Measurements from ENCODE around the gene ARMH3. TPM values are rescaled to one million over a fixed set of nuclear protein-coding genes. Genes with fewer than 3 reads are reported as not detected.

Gene ARMH3
- total RNA-seq, 2 donors from 2014 or later: 5.6 to 8.3 TPM

DNA sequence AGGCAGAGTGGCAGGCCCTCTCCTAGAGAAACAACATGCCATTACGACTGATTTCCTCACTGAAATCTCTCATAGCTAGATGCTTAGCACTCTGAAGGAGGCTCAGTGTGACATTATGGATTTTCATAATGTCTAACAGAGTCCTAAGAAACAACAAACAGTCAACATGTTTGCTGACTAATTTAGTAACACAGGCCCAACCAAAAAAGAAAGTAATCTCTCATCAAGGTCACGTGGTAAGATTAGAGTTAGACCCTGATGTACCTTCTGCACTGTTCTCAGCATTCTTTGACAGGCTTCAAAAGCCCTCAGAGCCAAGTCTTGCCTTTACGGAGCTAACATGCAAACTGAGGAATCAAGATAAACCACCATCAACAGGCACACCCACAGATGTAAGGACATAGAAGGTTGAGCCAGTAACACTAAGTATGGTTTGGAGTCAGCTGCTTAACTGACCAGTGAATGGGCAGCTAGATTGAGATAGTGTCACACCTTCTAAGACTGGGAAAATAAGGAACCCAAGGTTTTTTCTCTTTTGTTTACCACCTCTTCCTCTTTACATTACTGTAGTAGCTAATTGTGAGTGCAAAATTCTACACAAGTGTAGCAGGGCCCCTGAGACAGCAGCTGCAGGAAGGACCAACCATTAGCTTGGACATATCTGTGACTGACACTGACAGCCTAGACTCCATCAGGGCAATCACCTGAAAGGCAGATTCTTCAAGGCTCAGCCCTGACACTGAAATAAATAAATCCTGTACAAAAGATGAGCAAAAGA is 197.1 kb downstream of the ARMH3 start:
- Histone ChIP-seq H3K9me3 (no peaks in the 10 kb centered on the region), H3K4me1 (peaks cover 7% of the 10 kb centered on the region), H3K27me3 (no peaks in the 10 kb centered on the region), H3K27ac (no peak overlapping the region), H3K4me3 (no peak overlapping the region), H3K36me3 (replicated peaks in 1 of 2; ENCODE audit: insufficient read depth in 1 of 2, low read depth in 2 of 2) (no peaks in the 10 kb centered on the region)
- TF ChIP-seq POLR2A (IDR thresholded peaks at IDR 0.05): no peak
- TF ChIP-seq, protein P1, sequence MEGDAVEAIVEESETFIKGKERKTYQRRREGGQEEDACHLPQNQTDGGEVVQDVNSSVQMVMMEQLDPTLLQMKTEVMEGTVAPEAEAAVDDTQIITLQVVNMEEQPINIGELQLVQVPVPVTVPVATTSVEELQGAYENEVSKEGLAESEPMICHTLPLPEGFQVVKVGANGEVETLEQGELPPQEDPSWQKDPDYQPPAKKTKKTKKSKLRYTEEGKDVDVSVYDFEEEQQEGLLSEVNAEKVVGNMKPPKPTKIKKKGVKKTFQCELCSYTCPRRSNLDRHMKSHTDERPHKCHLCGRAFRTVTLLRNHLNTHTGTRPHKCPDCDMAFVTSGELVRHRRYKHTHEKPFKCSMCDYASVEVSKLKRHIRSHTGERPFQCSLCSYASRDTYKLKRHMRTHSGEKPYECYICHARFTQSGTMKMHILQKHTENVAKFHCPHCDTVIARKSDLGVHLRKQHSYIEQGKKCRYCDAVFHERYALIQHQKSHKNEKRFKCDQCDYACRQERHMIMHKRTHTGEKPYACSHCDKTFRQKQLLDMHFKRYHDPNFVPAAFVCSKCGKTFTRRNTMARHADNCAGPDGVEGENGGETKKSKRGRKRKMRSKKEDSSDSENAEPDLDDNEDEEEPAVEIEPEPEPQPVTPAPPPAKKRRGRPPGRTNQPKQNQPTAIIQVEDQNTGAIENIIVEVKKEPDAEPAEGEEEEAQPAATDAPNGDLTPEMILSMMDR (IDR thresholded peaks at IDR 0.05): no peak
- ATAC-seq (no peak), DNase-seq (no peak)
- 22 to 45% methylated on average over 3 of the region's 3 CpGs for WGBS, 2 donors
- intact Hi-C loops (cut with DNase I): no loop called here

DNA sequence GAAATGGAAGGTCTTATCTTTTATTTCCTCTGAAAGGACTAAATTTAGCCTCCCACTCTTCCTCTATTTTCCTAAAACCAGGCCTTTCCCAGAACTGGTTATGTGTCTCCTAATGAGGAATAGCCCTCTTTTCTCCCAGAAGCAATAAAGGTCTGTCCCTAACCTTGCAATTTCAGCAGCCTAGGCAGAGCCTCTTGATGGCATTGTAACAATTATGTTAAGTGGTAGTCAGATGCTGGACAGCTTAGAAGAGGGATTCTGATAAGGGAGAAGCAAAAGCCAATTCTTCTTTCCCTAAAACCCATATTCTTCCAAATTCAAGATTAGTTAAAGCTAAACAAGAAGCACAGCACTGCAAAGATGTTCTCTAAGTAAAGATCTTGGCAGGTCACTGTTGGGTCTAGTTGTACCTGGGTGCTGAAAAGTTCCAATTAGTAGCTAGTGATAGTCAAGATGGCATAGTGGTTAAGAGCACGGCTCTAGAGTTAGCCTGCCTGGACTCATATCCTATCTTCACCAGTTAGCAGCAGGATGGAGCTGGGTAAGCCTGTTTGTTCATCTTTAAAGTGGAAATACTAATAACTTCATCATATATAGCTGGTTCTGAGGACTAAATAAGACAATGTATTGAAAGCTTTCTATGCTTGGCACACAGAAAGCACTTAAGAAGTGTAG is 198.0 kb downstream of the ARMH3 start:
- no peaks in the 10 kb centered on the region for H3K9me3 ChIP-seq
- 0 to 100% methylated on average over 1 of the region's 1 CpG for WGBS, 2 donors
- peaks cover 7% of the 10 kb centered on the region for H3K4me1 ChIP-seq
- DNase-seq (no peak), ATAC-seq (no peak)
- H3K4me3 ChIP-seq: no peak overlapping the region
- H3K36me3 ChIP-seq (replicated peaks in 1 of 2; ENCODE audit: insufficient read depth in 1 of 2, low read depth in 2 of 2): no peaks in the 10 kb centered on the region
- TF ChIP-seq POLR2A (IDR thresholded peaks at IDR 0.05): no peak
- TF ChIP-seq, protein P1 (IDR thresholded peaks at IDR 0.05): no peak
- intact Hi-C loops (cut with DNase I): no loop called here
- no peak overlapping the region for H3K27ac ChIP-seq
- no peaks in the 10 kb centered on the region for H3K27me3 ChIP-seq

DNA sequence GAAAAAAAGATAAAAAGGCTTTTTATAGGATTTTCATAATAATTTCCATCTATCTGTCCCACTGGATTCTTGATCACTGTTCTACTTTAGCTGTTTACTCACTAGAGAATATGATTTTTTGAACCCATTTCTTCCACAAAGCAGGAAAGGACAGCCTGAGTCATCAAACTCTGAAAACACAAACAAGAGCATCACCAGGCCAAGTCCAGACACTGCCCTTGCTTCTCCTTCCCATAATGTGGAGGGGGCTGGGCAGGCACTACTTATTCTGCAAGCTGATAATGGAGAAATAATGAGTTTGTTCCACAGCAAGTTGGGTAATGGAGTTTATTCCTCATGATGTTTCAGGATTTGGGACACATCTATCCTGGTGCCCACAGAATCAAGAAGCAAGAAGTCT is 199.3 kb downstream of the ARMH3 start:
- ATAC-seq: no peak
- H3K4me3 ChIP-seq: no peak overlapping the region
- intact Hi-C loops (cut with DNase I): no loop called here
- TF ChIP-seq, protein P1 (IDR thresholded peaks at IDR 0.05): no peak
- no peak for TF ChIP-seq POLR2A (IDR thresholded peaks at IDR 0.05)
- H3K9me3 ChIP-seq: no peaks in the 10 kb centered on the region
- H3K4me1 ChIP-seq: peaks cover 7% of the 10 kb centered on the region
- DNase-seq: no peak
- H3K36me3 ChIP-seq (replicated peaks in 1 of 2; ENCODE audit: insufficient read depth in 1 of 2, low read depth in 2 of 2): no peaks in the 10 kb centered on the region
- no peaks in the 10 kb centered on the region for H3K27me3 ChIP-seq
- no peak overlapping the region for H3K27ac ChIP-seq

DNA sequence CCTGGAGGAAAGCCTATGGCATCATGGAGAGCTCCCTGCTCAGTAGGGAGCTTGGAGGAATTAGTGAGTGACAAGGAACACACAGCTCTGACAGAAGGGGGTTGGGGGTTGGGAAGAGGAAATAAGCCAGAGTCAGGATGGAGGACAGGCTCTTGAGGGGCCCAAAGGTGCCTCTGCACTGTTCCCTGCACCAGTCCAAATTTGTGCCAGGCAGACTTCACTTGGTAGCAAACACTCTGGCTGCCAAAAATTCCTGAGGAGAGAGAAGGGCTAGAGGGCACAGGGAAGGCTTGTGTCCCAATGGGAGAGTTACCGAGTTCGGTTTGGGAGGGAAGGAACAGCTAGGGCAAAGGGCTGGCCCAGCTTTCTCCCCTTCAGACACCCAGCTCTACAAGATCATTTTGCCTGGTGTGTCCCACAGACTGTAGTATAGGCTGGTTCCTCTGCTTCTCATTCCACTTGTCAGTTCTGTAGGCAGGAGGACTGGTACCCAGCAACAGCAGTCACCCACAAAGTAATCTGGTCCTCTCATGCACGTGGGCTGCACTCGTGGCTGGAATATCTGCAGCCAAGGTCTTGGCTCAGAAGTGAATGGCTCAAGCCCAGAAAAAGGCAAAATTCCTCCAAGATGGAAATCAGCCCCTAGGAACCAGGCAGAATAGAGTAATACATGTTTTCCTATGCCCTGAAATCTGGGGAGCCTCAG is 204.4 kb downstream of the ARMH3 start:
- H3K4me1 ChIP-seq: no peaks in the 10 kb centered on the region
- intact Hi-C loops (cut with DNase I): no loop called here
- 70 to 100% methylated on average over 2 to 4 of the region's 4 CpGs for WGBS, 2 donors
- no peak for TF ChIP-seq POLR2A (IDR thresholded peaks at IDR 0.05)
- TF ChIP-seq, protein P1 (IDR thresholded peaks at IDR 0.05): no peak
- H3K27ac ChIP-seq: no peak overlapping the region
- no peak overlapping the region for H3K4me3 ChIP-seq
- H3K9me3 ChIP-seq: no peaks in the 10 kb centered on the region
- DNase-seq (no peak), ATAC-seq (no peak)
- peaks cover 0 to 1% of the 10 kb centered on the region in 2 donors for H3K36me3 ChIP-seq (replicated peaks in 1 of 2; ENCODE audit: insufficient read depth in 1 of 2, low read depth in 2 of 2)
- H3K27me3 ChIP-seq: no peaks in the 10 kb centered on the region

Measured in body of pancreas (tissue), 4 donors.